ENCODE data around the gene RPL10. TPM values are rescaled to one million over a fixed set of nuclear protein-coding genes. Genes with fewer than 3 reads are reported as not detected.

Gene RPL10
- total and polyA plus RNA-seq, 2 of the 13 experiments (the other 11 are each of a cell fraction or from before 2014, with no cell fraction given): 2,381 to 4,713 TPM

DNA sequence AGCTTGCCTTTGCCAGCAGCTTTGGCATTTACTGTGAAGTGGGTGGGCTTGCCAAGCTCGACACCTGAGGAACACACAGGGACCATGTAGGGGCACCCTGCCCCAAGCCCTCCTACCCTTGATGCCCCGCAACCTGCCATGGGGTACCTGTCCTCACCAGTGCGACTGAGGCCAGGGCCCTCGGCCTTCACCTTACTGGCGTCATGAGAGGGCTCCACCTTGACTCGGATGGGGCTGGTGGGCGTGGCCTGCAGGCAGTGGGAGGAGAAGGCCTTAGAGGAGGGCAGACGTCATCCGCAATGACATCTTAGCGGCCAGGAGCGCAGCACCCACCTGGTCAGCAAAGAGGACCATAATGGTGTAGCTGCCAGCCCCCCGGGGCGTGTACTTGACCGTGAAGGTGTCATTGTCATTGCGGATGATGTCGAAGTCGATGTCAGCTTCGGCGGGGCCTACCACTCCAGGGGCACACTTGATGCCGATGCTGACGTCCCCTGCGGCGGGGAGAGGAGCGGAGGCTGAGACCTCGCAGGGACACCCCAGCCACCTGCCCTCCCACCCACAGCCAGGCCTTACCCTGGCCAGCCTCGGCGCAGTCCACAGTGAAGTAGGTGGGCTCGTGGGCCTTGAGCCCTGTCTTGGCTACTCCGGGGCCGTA is 36.0 kb upstream of the RPL10 start:
- Histone ChIP-seq H3K36me3 (replicated peaks in 1 of 2; ENCODE audit: control insufficient read depth in 1 of 2, insufficient read depth in 2 of 2, low read length in 2 of 2) (peaks cover 27 to 62% of the 10 kb centered on the region in 2 experiments; a peak in 4 of 5 replicates), H2AFZ (ENCODE audit: low read length) (no peak overlapping the region), H4K20me1 (ENCODE audit: insufficient read depth, low read length) (peaks cover 3% of the 10 kb centered on the region; the same call in 1 of the 2 replicates), H3K4me2 (ENCODE audit: low read depth, low read length) (no peak overlapping the region), H3K9ac (ENCODE audit: insufficient read depth, low read depth, low read length) (no peak overlapping the region), H3K4me3 (replicated peaks in 1 of 3; ENCODE audit: insufficient read depth in 1 of 3, low read depth in 2 of 3, low read length in 3 of 3) (no peak overlapping the region), H3K27ac (ENCODE audit: extremely low read length, insufficient read depth, low read length) (no peak overlapping the region), H3K9me3 (ENCODE audit: low read length) (no peaks in the 10 kb centered on the region), H3K27me3 (ENCODE audit: control insufficient read depth in 1 of 2, insufficient read depth in 2 of 2, low read length in 2 of 2) (no peaks in the 10 kb centered on the region), H3K79me2 (ENCODE audit: insufficient read depth, low read length) (no peaks in the 10 kb centered on the region), H3K4me1 (ENCODE audit: insufficient read depth, low read length) (peaks cover 18% of the 10 kb centered on the region)
- ATAC-seq (no peak), DNase-seq (ENCODE audit: low spot score) (no peak), FAIRE-seq (no peak)
- ChIA-PET POLR2A (no interaction called here), CTCF (ENCODE audit: low intra/inter-chr PET ratio, low total read pairs) (no interaction called here)
- TF ChIP-seq CEBPB (IDR thresholded peaks at IDR 0.05; ENCODE audit: borderline replicate concordance, low read depth, low read length): no peak
- TF ChIP-seq, protein P1, sequence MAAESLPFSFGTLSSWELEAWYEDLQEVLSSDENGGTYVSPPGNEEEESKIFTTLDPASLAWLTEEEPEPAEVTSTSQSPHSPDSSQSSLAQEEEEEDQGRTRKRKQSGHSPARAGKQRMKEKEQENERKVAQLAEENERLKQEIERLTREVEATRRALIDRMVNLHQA (CRISPR knock-in tag; IDR thresholded peaks at IDR 0.05): no peak
- no peak for TF ChIP-seq TEAD2 (CRISPR knock-in tag; IDR thresholded peaks at IDR 0.05)
- TF ChIP-seq CEBPG (CRISPR knock-in tag; IDR thresholded peaks at IDR 0.05): no peak
- TF ChIP-seq AGO2 (optimal IDR thresholded peaks at IDR 0.05; ENCODE audit: low read depth, low read length): peak; percentile 51
- no peak for TF ChIP-seq KAT8 (CRISPR knock-in tag; IDR thresholded peaks at IDR 0.05)
- BruUV-seq (replicated peaks): no TSS peak
- 80% methylated on average over 2 of the region's 30 CpGs for WGBS (ENCODE audit: low lambda C conversion rate)
- intact Hi-C loops (cut with micrococcal nuclease; ENCODE audit: unreplicated experiment) (no loop called here), in situ Hi-C loops (cut with HindIII; ENCODE audit: extremely low pct_ligation_motif_present, low pct_unique_long_range_greater_than_20kb) (no loop called here)

- POLR2A ChIA-PET: interaction anchor here (2.0 kb wide), 1 partner anchor 10 kb away, joined by 4 read pairs; no protein-coding TSS in a partner anchor
- no peaks in the 10 kb centered on the region for H3K9me3 ChIP-seq (ENCODE audit: low read length)
- H3K4me3 ChIP-seq (replicated peaks in 1 of 3; ENCODE audit: insufficient read depth in 1 of 3, low read depth in 2 of 3, low read length in 3 of 3): no peak overlapping the region
- H3K27ac ChIP-seq (ENCODE audit: extremely low read length, insufficient read depth, low read length): no peak overlapping the region
- 95% methylated on average over 9 of the region's 20 CpGs for WGBS (ENCODE audit: low lambda C conversion rate)
- peaks cover 8% of the 10 kb centered on the region for H3K79me2 ChIP-seq (ENCODE audit: insufficient read depth, low read length)
- FAIRE-seq: no peak
- H3K4me2 ChIP-seq (ENCODE audit: low read depth, low read length): no peak overlapping the region
- TF ChIP-seq ZNF18 (CRISPR knock-in tag; IDR thresholded peaks at IDR 0.05; ENCODE audit: insufficient replicate concordance) (no peak), POLR2A (IDR thresholded peaks at IDR 0.05; ENCODE audit: insufficient read depth in 1 of 2, low read depth in 2 of 2, low read length in 2 of 2) (peak in 1 of 2 experiments; percentile 22; a peak in 1 of 4 replicates), CEBPZ (IDR thresholded peaks at IDR 0.05; ENCODE audit: low read length) (no peak), YEATS4 (CRISPR knock-in tag; IDR thresholded peaks at IDR 0.05; ENCODE audit: borderline replicate concordance) (no peak), RARA (CRISPR knock-in tag; IDR thresholded peaks at IDR 0.05) (no peak)
- no peak for DNase-seq (ENCODE audit: low spot score)
- peaks cover 21 to 49% of the 10 kb centered on the region in 2 experiments; a peak in 4 of 5 replicates for H3K36me3 ChIP-seq (replicated peaks in 1 of 2; ENCODE audit: control insufficient read depth in 1 of 2, insufficient read depth in 2 of 2, low read length in 2 of 2)
- no peak overlapping the region for H2AFZ ChIP-seq (ENCODE audit: low read length)
- H3K27me3 ChIP-seq (ENCODE audit: control insufficient read depth in 1 of 2, insufficient read depth in 2 of 2, low read length in 2 of 2): no peaks in the 10 kb centered on the region
- H3K9ac ChIP-seq (ENCODE audit: insufficient read depth, low read depth, low read length): no peak overlapping the region
- peaks cover 7% of the 10 kb centered on the region; the same call in 1 of the 2 replicates for H4K20me1 ChIP-seq (ENCODE audit: insufficient read depth, low read length)
- in situ Hi-C loops (cut with HindIII; ENCODE audit: extremely low pct_ligation_motif_present, low pct_unique_long_range_greater_than_20kb) (no loop called here), intact Hi-C loops (cut with micrococcal nuclease; ENCODE audit: unreplicated experiment) (no loop called here)
- BruUV-seq (replicated peaks): no TSS peak
- CTCF ChIA-PET (ENCODE audit: low intra/inter-chr PET ratio, low total read pairs): no interaction called here
- ATAC-seq: no peak
- H3K4me1 ChIP-seq (ENCODE audit: insufficient read depth, low read length): peaks cover 23% of the 10 kb centered on the region
Measured at GRCh38 chrX:154363706-154364439, 34.3 kb upstream of the RPL10 start.

All from HepG2 (cell line).